CD4-positive, alpha-beta T cell treated with Interleukin-17A for 1 hour (primary cell): ENCODE measurements around the gene AGAP4.
"Not testable (repeated sequence)": the region's sequence is repeated elsewhere in the genome, so short reads cannot be mapped to it uniquely, and the experiment has no call there.

Experiments used
- DNase-seq: peaks from one replicate; pipeline ENCODE4 v3.0.0-alpha.2; 2020

Gene AGAP4

DNA sequence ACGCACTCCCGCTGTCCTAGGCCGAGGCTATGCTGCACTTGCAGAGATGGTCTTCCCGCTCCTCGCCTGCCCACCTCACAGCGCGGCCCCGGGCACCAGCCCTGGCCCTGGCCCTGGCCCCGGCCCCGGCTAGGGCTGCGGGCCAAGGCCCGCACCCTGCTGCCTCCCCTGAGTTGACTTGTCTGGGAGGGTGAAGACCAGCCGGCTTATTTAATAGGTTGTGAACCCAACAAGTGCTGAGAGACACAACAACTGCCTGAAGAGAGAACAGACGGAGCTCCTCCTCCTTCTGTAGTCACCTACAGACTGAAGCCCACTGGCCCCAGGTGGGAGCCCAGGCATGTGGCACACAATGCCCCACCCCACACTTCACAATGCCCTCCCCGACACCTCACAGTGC, at the start of gene AGAP4:
Gene AGAP4 (minus strand): TSS at position 101 of the 400 bp plus-strand sequence. CDS start 153 bp downstream, outside the sequence.
- not testable (repeated sequence) for DNase-seq

DNA sequence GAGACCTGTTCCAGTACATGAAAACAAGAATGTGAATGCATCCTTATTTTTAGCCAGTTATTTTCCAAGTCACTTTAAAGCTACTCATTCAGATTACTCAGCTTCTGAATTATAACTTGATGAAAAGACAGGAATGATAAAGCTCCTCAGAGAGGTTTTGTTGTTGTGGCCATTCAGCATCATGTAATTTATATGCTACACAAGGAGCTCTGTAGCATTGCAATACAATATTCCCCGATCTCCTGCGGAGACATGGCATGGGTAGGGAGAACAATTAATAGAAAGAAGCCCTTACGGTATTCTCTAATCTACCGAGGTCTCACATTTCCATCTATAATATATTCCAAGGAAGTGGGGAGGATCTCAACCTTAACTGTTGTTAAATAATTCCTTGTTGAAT, 43.4 kb upstream of the AGAP4 start:
- not testable (repeated sequence) for DNase-seq

DNA sequence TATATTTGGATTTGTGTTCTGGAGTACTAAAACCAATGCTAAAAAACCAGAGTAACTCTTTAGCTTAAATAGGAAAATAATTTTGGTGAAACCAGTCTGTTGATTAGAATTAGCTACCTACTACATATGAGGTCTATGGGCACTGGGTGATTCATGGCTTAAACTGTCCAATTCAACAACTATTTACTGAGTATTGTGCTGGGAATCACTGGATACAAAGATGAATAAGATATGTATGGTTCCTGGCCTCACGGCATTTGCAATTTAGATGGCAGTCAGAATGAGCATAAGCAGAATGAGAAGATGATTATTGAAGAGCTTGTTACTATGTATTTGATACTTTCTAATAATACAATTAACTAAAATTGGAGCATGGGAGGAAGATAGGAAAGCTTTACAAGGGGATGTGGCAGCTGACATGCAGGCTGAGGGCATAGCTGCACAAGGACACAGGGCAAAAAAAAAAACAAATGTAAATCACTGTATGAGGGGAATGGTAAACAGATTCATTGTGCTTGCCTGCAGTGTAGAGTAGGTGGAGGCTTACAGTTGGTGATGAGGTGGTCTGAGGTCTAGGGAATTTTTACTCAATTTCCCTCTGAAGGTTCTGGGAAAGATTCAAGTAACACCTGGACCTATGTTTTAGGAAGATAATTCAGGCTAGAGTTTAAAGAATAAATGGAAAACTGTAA, 42.4 kb upstream of the AGAP4 start:
- not testable (repeated sequence) for DNase-seq

DNA sequence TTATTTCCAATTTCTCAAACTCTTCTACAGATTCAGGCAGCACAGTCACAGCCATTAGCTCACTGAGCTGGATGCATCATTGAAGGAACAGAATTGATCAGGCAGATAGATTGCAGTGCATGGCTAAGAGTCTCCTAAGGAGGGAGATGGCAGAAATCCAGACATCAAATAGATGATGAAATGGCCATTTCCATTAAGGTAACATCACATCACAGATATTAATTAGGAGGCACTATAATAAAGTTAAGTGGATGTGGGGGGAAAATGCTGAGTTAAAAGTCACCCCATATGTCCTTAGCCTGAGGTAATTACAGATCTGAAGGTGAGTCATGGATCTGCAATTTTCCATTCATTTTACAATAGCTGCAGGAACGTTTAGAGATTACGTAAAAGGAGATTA, 35.6 kb upstream of the AGAP4 start:
- DNase-seq = not testable (repeated sequence)

DNA sequence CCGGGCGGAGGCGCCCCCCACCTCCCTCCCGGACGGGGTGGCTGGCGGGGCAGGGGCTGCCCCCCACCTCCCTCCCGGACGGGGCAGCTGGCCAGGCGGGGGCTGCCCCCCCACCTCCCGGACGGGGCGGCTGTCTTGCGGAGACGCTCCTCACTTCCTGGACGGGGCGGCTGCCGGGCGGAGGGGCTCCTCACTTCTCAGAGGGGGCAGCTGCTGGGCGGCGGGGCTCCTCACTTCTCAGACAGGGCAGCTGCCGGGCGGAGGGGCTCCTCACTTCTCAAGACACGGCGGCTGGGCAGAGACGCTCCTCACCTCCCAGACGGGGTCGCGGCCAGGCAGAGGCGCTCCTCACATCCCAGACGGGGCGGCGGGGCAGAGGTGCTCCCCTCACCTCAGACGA, 18.1 kb upstream of the AGAP4 start:
- DNase-seq = not testable (repeated sequence)

- DNase-seq = not testable (repeated sequence)
Measured at GRCh38 chr10:45864264-45864663, 17.0 kb upstream of the AGAP4 start.

- DNase-seq = not testable (repeated sequence)
Measured at GRCh38 chr10:45863632-45864031, 16.3 kb upstream of the AGAP4 start.

DNA sequence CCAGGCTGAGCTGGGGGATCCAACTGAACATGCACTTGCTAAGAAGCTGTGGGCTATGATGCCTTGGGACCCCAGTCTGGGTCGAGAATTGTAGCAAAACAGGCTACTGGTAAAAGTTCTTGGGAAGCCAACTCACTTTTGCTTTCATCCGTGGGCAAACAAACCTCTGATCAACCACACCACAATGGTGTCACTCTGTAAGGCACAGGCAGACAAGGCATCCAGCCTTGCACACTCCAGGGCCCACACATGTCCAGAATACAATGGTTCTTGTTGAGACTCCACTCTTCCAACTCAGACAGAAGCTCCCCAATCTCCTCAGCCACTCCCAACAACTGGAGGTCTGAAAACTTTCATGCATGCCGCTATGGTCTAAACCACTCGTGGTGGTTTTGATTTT, 10.6 kb upstream of the AGAP4 start:
- DNase-seq = not testable (repeated sequence)

DNA sequence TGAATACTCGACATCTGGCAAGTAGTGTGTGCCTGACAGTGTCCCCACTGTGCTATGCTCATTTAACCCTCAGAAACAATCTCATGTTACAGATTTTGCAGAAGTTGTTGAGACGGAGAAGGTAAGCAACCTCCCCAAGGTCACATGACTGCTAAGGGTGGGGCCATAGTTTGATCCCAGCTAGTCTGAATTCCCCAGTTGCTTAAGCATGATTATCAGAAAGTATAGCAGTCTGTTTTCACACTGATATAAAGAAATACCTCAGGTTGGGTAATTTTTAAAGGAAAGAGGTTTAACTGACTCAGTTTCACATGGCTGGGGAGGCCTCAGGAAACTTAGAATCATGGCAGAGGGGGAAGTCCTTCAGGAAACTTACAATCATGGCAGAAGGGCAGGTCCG, 1.2 kb upstream of the AGAP4 start:
- not testable (repeated sequence) for DNase-seq

- DNase-seq = not testable (repeated sequence)
Measured at GRCh38 chr10:45822918-45823317, 24.4 kb downstream of the AGAP4 start.

DNA sequence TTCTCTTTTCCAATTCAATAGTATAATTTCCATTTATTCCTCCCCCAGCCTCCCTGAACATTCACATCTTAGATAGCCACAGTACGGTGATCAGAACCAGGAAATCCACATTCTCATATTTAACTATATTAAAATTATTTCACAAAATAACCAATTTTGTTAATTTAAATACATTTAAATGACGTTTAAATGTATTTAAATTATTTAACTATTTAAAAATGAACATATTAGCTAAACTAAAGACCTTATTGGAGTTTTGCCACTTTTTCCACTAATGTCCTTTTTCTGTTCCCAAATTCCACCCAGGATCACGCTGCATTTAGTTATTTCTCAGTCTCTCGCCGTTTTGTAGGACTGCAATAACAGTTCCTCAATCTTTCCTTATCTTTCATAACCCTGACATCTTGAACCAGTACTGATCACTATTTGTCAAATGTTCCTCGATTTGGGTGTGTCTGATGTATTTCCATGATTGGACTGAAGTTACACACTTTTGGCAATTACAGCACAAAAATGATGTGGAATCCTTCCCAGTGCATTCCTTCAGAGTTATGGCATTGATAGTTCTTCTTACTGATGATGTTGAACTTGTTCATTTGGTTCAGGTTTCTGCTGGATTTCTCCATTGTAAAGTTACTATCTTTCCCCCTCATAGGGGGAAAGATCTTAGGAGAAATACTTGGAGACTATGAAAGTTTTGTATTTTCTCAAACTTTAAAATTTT, 27.0 kb downstream of the AGAP4 start:
- not testable (repeated sequence) for DNase-seq

DNA sequence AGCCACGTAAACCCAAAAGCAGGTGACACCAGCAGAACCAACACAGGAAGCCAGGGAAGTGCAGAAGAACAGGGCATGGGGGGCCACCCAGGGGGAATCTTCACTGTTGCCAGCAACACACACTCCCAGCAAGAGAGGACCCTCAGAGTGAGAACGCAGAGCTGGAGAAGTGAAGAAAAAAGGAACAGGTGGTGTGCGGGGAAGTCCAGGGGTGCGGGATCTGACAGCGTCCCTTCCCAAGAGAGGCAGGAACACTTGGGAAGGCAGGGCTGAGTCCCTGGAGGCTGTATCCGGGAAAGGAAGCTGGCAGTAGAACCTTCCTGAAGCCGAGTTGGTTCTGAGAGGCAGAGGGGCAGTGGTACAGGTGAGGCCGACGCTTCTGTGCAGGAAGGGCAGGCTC, 27.7 kb downstream of the AGAP4 start:
- DNase-seq = no peak

DNA sequence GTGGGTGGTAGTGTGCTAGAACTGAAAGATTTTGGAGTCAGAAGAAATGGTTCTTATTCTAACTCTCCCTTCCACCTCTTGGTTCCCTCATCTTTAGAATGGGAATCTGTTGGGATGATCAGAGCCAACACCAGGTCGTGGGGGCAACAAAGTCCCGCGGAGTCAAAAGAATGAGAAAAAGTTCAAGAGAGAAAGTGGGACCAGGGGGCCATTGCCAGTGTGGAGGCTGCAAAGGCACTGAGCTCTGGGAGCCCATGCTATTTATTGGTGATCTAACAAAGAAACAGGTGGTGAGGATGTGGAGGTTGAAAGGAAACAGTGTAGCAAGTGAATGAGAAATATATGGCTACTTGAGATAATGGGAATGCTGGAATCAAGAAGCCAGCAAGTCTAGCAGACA, 29.4 kb downstream of the AGAP4 start:
- DNase-seq = no peak

- DNase-seq = no peak
Measured at GRCh38 chr10:45817130-45817859, 30.0 kb downstream of the AGAP4 start.

DNA sequence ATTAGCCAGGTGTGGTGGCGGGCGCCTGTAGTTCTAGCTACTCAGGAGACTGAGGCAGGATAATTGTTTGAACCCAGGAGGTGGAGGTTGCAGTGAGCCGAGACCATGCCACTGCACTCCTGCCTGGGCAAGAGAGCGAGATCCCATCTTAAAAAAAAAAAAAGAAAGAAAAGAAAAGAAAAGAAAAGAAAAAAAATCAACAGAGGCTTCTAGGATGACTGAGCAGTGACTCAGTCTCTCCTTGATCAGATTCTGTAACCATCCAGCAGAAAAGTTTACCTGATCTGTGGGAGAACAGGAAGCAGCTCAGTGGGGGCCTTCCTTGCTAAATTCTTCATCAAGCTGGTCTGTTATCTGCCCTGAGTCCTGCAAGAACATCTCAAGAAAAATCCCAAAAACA, 33.2 kb downstream of the AGAP4 start:
- DNase-seq = not testable (repeated sequence)

- DNase-seq = not testable (repeated sequence)
Measured at GRCh38 chr10:45812959-45813358, 34.3 kb downstream of the AGAP4 start.

- no peak for DNase-seq
Measured at GRCh38 chr10:45811075-45811474, 36.2 kb downstream of the AGAP4 start.

- no peak for DNase-seq
Measured at GRCh38 chr10:45809837-45810236, 37.5 kb downstream of the AGAP4 start.

DNA sequence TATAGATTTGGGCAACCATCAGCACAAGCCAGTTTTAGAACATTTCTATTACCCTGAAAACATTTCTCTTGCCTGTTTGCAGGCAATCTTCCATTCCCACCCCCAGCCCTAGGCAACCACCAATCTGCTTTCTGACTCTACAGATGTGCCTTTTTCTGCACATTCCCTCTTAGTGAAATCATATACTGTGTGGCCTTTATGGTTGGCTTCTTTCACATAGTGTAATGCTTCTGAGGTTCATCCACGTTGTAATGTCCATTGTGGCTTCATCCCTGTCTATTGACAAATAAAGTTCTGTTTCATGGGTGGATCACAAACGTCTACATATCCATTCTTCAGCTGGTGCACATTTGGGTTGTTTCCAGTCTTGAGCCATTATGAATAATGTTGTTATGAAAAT, 42.3 kb downstream of the AGAP4 start:
- not testable (repeated sequence) for DNase-seq

DNA sequence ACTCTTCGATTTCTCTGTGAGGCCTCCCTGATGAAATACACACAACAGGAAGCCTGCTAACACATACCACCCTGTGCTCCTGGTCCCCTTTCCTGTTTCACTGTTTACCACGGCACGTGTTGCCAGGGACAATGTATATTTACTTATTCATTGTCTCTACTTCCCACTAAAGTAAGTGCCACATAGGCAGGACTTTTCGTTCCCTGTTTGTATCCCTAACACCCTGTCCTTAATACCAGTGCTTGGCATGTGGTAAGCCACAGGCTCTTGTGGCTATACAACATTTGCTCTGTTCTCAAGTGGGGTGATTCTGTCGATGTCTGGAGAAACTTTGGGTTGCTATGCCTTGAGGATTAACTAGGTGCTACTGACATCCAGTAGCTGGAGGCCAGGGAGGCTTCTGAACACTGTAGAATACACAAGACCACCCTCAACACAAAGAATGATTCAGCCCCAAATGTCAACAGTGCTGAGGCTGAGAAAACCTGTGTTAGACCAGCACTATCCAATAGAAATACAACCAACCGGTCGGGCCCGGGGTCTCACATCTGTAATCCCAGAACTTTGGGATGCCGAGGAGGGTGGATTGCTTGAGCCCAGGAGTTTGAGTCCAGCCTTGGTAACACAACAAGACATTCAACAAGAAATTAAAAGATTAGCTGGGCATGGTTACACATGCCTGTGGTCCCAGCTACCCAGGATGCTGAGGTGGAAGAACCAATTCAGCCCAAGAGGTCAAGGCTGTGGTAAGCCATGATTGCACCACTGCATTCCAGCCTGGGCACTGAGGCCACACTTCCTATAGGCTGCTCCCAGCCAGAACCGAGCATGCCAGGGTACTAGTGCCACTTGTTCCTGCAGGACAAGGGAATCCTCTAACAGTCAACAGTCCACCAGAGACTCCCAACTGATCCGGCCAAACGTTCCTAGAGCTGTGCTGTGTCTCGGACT, 44.0 kb downstream of the AGAP4 start:
- DNase-seq = not testable (repeated sequence)

DNA sequence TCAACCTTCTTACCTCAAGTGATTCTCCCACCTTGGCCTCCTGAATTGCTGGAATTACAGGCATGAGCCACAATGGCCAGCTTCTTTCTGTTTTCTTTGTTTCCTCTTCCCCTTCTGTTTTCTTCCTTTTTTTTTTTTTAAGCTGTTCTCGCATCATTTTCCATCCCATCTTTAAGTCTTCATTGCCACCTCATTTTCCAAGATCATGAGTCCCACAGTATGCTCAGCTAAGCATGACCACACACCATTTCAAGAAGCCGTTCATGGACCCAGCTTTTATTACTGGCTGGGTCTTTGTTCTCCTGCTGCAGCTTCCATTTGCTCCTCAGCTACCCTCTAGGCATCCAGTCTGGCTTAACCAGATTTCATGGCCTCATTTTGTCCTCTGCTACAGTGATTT, 52.5 kb downstream of the AGAP4 start:
- DNase-seq = not testable (repeated sequence)

- DNase-seq = not testable (repeated sequence)
Measured at GRCh38 chr10:45790694-45791426, 56.4 kb downstream of the AGAP4 start.
